ENCODE data around the gene BAZ1A.

BAZ1A gene, protein sequence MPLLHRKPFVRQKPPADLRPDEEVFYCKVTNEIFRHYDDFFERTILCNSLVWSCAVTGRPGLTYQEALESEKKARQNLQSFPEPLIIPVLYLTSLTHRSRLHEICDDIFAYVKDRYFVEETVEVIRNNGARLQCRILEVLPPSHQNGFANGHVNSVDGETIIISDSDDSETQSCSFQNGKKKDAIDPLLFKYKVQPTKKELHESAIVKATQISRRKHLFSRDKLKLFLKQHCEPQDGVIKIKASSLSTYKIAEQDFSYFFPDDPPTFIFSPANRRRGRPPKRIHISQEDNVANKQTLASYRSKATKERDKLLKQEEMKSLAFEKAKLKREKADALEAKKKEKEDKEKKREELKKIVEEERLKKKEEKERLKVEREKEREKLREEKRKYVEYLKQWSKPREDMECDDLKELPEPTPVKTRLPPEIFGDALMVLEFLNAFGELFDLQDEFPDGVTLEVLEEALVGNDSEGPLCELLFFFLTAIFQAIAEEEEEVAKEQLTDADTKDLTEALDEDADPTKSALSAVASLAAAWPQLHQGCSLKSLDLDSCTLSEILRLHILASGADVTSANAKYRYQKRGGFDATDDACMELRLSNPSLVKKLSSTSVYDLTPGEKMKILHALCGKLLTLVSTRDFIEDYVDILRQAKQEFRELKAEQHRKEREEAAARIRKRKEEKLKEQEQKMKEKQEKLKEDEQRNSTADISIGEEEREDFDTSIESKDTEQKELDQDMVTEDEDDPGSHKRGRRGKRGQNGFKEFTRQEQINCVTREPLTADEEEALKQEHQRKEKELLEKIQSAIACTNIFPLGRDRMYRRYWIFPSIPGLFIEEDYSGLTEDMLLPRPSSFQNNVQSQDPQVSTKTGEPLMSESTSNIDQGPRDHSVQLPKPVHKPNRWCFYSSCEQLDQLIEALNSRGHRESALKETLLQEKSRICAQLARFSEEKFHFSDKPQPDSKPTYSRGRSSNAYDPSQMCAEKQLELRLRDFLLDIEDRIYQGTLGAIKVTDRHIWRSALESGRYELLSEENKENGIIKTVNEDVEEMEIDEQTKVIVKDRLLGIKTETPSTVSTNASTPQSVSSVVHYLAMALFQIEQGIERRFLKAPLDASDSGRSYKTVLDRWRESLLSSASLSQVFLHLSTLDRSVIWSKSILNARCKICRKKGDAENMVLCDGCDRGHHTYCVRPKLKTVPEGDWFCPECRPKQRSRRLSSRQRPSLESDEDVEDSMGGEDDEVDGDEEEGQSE (N-terminal part only)

DNA sequence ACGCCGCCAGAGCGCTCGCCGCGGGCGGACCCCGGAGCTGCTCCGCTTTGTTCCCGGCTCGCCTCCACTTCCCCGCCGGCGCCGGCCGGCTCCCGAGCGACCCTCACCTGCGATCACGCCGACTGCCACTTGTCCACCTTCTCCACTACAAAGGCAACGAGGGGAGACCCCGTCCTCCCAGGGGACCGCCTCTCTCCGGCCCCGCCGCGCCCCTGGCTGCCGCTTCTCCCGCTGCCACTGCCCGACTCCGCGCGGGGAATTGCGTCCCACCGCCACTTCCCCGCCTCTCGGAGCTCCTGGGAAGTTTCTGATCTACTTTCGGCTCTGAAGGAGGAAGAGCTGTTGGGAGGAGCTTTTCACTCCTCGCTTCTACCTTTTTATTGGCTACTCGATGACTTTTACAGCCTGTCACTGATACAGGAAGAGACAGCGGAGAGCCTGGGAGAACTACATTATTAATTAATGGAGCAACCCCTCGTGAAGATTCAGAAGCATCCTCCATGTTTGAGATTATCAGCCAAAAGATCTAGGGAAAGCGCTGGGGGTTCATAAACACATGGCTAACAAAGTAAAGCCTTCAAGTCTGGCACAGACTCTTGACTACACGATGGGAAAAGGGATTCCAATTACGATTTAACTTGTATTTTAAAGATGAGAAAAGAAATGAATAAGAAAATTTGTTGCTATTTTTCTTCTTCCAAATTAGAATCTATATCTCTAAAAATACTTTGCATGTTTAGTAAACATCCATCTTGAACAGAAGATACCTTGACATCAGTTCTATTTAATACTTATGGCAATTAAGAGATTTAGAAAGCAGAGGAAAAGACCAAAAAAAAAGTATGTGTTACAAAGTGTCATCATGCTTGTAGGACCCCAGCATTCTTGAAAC, at the start of gene BAZ1A:
Gene BAZ1A, minus strand, starts transcription at position 330 of the 892 bp plus-strand sequence. CDS start 756 bp downstream, outside the sequence.
- DNase-seq = peak; percentile 72

DNA sequence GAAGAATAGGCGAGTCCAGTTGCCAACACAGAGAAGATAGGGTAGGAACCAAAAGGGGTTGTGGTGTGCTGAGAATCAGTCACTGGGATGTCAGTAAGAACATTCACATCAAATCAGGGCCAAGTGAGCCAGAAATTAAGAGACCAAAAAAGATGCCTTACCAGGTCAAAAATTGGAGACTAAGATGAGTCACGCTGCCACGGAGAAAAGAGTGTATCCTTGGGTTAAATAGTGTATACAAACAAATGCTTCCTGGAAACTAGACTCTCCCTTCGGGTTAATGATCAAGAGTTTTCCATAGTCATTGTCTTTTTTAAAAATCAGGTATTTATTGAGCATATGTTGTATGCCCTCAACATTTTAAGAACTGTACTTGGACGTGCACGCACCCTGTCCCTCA, 45.2 kb upstream of the BAZ1A start:
- no peak for DNase-seq

DNA sequence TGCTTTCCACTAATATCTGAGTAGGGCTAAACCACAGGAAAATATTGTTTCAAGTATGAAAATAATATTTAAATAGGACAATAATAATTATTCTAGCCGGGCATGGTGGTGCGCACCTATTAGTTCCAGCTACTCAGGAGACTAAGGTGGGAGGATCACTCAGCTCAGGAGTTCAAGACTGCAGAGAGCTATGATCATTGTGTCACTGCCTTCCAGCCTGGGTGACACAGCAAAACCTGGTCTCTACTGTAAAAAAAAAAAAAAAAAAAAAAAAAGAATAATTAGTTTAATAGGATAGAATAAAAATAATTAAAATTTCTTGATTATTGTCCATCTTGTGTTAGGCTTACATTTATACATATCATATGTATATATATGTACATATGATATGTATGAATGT, 38.5 kb upstream of the BAZ1A start:
- no peak for DNase-seq

DNA sequence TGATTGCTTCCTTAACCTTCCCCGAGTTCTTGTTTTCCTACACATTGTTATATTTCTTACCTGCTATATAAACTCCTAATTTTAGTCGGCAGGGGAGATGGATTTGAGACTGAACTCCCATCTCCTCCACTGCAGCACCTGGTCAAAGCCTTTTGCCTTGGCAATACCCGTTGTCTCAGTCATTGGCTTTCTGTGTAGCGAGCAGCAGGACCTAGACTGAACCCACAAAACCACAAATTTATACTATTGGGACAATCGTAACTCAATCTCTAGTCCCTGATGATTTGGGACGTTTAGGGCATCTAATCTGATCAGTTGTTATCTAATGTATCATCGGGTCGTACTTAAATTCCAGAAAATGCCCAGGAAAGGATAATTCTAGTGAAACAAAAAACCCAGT, 37.8 kb upstream of the BAZ1A start:
- DNase-seq = no peak

DNA sequence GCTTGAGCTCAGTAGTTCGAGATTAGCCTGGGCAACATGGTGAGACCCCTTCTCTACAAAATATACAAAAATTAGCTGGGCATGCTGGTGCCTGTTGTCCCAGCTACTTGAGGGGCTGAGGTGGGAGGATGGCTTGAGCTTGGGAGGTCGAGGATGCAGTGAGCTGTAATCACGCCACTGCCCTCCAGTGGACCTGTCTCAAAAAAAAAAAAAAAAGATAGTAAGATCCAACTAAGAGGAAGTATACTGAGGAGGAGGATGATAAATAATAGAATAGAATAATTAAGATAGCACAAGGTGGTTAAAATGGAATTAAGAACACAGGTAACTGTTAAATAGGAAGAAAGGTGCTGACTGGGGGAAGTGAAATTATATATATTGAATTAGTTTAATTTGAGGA, 37.0 kb upstream of the BAZ1A start:
- no peak for DNase-seq

DNA sequence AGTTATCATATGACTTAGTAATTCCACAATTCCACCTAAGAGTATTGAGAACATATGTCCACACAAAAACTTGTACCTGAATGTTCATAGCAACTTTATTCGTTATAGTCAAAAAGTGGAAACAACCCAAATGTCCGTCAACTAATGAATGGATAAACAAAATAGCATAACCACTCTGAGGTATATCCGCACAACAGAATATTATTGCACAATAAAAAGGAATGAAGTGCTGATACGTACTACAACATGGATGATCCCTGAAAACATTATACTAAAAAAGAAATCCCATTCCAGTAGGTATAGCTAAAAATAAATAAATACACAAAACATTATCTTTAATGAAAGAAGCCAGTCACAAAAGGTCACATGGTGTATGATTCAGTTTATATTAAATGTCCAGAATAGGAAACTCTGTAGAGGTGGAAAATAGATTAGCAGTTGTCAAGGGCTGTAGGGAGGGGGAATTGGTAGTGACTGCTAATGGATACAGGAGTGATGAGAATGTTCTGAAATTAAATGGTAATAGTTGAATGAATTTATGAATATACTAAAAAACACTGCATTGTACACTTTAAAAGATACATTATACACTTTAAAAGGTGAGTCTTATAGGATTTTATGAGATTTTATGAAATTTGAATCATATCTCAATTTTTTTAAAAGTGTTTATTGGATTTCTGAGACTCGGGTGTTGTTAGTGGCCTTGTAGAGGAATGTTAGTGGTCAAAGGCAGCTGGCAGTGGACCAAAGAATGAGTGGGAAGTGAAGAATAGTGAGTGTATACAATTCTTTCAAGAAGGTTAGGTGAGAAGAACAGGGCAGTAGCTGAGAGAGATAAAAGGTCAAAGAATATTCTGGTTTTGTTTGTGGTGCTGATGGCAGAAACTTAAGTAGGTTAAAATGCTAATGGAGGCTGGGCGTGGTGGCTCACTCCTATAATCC, 36.3 kb upstream of the BAZ1A start:
- DNase-seq = no peak

DNA sequence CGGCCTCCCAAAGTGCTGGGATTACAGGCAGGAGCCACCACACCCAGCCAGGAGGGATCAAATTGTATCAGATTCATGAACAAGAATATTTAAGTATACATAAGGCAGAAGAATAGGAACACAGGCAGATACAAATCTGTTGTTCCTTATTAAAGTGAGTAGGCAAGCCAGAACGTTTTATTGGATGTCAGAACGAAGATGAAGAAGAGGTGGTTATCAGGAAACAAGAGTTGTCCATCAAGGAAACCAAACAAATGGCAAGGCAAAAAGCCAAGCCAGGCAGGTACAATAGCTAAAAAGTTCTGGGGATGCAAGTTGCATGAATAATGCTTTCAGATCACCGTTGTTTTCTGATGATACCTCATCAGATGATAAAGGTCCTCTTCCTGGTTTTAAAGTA, 31.1 kb upstream of the BAZ1A start:
- no peak for DNase-seq

DNA sequence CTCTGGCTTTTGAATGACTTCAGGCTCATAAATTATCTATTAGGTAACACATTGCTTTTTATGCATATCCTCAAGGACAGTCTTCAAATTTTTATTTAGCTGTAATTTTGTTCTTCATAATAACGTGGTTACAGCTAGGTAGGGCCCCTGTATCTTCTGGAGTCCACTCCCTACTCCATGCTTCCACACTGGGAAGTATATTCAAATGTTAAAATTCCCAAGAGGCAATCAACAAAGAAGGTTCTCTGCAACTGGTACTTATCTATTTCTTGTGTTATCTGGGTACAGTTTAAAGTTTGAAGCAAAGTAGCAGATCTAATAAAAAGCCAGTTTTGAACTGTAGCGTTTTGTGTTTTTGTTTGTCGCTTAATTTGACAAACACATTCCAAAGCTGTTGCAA, 20.1 kb upstream of the BAZ1A start:
- DNase-seq = no peak

DNA sequence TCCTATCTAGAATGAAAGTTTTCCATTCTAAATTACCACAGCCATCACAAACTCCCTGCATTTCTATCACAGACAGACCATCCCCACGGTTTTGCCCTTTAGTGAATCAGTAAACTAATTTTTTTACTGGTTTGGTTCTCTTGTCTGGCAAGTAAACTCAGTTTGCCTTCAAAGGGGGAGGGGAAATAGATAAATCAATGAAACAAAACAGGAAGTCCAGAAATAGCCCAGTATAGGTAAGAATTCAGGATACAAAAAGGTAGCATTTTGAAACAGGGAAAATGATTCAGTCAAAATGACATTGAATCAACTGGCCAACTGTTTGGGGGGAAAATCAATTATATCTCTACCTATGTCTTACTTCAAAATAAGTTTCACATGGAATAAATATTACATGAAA, 15.8 kb upstream of the BAZ1A start:
- DNase-seq = no peak

DNA sequence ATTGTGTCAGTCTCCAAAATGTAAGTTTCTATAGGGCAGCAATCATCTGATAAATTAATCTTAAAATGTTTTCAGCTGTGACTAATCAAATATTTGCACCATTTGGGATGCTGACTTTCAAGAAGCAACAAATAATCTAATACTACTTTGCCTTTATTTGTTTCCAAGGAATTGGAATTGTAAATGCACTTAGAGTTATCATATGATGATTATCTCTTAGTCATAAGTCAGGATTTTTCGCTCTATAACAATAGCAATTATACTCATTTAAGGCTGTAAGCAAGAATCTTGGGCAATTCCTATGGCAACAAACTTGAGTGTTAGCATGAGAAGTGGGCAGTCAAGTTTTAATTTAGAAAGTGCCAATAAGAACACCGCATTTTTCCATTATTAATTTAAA, 13.0 kb upstream of the BAZ1A start:
- DNase-seq = no peak

DNA sequence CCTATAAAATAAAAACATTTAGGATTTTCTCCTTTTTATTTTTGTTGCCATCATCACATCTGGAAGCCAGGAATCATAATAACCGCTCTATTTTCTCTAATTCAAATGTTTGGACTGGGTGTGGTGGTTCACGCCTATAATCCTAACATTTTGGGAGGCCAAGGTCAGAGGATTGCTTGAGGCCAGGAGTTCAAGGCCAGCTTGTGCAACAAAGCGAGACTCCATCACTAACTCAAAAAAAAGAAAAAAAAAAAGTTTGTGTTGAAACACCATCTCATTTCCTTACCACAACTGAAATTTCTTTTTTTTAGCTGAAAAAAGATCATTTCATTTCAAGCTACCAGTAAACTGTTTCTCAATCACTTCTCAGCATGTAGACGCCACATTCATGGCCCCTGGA, 8.8 kb upstream of the BAZ1A start:
- no peak for DNase-seq

DNA sequence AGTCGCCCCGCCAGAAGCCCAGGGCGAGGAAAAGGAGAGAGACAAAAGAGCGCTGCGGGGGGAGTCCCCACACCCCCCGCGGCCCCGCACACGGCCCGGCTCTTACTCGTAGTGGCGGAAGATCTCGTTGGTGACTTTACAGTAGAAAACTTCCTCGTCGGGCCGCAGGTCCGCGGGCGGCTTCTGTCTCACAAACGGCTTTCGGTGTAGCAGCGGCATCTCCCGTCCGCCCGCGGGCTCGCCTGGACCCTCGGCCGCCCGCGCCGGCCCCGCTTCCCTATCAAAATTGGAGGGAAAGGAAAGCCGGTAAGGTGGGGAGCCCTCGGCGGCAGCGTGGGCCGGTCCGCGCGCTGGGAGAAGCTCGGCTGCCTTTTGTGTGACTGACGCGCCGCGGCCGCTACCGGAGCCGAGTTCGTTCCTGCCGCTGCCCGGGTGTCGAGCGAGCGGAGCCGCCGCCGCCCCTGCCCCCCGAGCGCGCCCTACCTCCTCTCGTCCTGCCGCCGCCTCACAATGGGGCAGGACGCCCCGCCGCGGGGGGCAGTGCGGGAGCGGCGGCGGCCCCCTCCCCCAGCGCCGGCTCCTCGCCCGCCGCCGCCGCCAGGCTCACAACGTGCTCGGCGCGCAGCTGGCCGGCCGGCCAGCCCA, 652 bp downstream of the BAZ1A start:
- DNase-seq = peak; percentile 55

DNA sequence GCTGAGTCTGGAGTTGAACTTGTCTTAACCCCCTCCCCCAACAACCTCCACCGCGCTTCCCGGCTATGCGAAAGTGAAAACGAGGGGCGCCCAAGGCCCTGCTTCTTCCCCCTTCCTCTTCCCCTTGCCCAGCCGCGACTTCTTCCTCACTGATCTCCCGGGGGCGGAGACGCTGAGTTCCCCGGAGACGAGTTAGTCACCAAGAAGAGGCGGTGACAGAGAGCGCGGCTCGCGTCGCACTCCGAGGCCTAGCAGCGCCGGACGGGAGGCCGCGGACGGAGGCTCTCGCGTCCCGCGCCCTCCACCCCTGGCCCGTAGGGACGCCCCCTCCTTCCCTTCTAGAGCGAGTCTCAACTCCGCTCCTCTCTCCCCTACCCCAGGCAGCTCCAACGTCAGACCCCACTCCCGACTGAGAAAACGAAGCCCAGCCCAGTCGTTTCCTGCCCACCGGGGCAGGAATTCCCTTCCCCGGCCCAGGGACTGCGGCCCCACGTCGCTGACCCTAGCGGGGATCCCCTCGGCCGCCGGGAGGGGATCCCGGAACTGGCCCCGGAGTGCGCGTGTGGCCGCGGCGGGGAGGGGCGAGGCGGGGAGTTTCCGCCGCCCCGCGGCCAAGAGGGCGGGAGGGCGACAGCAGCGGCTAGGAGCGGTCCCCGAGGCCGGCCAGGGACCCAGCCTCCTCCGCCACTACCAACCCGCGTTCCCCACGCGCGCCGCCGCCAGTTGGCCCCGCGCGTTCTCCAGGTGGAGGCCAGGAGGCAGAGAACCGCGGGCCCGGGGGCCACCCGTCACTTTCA, 1.4 kb downstream of the BAZ1A start:
- DNase-seq = peak; percentile 33

DNA sequence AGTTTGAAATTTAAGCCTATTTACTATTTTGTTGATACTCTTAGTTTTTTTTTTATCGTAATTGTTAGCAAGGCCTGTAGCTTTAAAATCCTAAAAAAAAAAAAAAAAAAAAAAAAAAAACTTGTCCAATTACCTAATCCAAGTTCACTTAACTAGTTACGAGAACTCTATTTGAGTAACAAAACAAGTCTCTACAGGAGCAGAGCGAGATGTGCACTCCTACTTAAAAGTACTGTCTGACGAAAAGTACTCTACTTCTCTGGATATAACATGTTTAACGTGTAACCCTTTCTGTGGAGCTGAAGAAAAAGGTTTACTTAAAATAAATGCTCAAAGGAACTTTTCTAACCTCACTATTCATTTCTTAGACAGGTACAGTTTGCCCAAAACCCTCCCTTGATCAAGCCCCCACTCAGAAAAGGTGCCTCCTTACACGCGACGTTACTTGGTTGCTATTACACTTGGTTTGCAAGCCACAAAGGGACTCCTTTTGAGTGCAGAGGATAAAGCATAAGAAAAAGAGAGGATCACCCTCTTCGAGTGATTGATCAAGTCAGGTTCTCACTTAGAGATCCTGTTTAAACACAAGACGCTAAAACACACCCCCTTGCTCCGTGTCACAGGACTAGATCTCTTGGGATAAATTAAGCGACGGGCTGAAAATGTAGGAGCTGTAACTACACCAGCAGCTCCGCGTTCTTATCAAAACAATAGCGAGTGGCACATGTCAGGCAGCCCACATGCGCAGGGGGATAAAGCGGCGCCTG, 2.2 kb downstream of the BAZ1A start:
- DNase-seq = peak; percentile 33

DNA sequence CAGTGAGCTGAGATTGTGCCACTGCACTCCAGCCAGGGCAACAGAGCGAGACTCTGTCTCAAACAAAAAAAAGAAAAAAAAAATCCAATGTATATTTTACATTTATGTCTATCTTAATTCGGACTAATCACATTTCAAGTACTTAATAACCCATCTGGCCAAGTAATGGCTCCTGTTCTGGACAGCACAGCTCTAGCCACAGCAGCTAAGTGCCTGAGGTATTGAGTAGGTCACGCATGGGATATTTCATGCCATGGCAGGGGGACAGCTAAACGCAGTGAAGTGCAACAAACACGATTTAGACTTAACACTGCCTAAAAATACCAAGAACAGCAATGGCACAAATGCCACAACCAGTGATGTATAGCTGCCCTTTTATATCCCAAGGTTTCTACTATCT, 8.0 kb downstream of the BAZ1A start:
- DNase-seq = no peak

DNA sequence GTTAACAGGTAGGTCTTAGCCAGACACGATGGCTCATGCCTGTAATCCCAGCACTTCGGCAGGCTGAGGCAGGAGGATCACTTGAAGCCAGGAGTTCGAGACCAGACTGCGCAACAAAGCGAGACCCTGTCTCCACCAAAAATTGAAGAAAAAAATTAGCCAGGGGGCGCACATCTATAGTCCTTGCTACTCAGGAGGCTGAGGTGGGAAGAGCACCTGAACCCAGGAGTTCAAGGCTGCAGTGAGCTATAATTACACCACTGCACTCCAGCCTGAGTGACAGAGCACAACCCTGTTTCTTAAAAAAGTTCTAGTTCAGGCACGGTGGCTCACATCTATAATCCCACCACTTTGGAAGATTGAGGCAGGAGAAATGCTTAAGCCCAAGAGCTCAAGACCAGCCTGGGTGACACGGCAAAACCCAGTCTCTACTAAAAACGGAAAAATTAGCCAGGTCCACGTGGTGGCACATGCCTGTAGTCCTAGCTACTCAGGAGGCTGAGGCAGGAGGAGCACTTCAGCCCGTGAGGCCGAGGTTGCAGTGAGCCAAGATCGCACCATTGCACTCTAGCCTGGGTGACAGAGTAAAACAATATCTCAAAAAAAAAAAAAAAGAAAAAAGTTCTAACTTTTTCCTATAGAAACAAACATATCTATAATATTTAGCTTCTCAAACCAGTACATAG, 9.1 kb downstream of the BAZ1A start:
- DNase-seq = no peak

DNA sequence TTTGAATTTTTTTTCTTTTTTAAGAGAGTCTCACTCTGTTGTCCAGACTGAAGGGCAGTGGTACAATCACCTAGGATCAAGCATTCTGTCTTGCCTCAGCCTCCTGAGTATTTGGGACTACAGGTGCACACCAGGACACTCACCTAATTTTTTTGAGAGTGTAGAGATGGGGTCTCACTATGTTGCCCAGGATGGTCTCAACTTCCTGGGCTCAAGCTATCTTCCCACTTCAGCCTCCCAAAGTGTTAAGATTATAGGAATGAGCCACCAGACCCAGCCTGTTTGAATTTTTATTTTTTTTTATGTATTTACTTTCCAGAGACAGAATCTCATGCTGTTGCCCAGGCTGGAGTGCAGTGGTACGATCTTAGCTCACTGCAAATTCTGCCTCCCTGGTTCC, 11.3 kb downstream of the BAZ1A start:
- no peak for DNase-seq

DNA sequence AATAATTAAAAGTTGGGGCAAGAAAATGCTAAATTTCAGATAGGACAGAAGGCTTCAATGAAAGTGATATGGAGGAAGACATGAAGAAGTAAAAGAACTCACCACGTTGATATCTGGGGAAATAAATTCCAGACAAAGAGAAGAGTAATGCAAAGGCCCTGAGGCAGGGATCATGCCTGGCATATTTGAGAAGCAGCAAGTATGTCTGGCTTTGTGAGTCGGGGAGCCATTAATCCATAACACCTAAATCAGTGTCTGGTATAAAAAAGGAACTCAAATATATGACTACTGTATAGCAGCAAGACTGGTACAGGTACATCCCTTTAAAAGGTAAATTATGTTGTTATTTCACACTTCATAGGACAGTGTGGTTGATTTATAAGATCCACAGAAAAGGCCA, 16.4 kb downstream of the BAZ1A start:
- no peak for DNase-seq

Data from NCI-H774 (cell line).